SU-DHL-6 (cell line): ENCODE data around the gene MAML1.
"Not testable (repeated sequence)": the region's sequence is repeated elsewhere in the genome, so short reads cannot be mapped to it uniquely, and the experiment has no call there.

Experiments used
- H2AFZ ChIP-seq: fragments of 200-600 bp; sonication (generic); 2 replicates; pipeline ENCODE4 v1.6.1; 2014; ENCODE audit warnings: low read depth, mild to moderate bottlenecking, moderate library complexity, mixed read lengths, antibody characterized with exemption, low read length; ENCODE audit not compliant: severe bottlenecking
- H3F3A ChIP-seq: fragments of 200-600 bp; shearing (Covaris generic); 2 replicates; pipeline ENCODE4 v1.6.0; 2016; ENCODE audit warnings: antibody characterized with exemption, mild to moderate bottlenecking; ENCODE audit not compliant: insufficient read depth
- H3K27ac ChIP-seq: fragments of 200-600 bp; sonication (generic); 2 replicates; pipeline ENCODE4 v1.5.1; 2016; ENCODE audit warnings: low read depth, mild to moderate bottlenecking, low read length, moderate library complexity, mixed read lengths
- H3K27me3 ChIP-seq: fragments of 200-600 bp; sonication (generic), shearing (Covaris generic); 2 replicates; pipeline ENCODE4 v1.6.0; 2014; ENCODE audit warnings: mild to moderate bottlenecking, low read length
- H3K36me3 ChIP-seq: fragments of 200-600 bp; sonication (generic); 2 replicates; pipeline ENCODE4 v1.6.1; 2014; ENCODE audit warnings: mild to moderate bottlenecking, low read length, mixed read lengths
- H3K4me2 ChIP-seq: fragments of 300-600, 200-600 bp; shearing (Covaris generic), sonication (generic); 2 replicates; pipeline ENCODE4 v1.6.0; 2014; ENCODE audit warnings: low read length, low read depth, mild to moderate bottlenecking; ENCODE audit not compliant: poor library complexity, severe bottlenecking
- H3K4me3 ChIP-seq: fragments of 200-600 bp; sonication (generic); 2 replicates; pipeline ENCODE4 v1.5.1; 2014; ENCODE audit warnings: antibody characterized with exemption, low read length, mild to moderate bottlenecking, mixed read lengths; ENCODE audit not compliant: insufficient read depth, poor library complexity, severe bottlenecking
- H3K79me2 ChIP-seq: fragments of 200-600 bp; sonication (generic); 2 replicates; pipeline ENCODE4 v1.6.1; 2014; ENCODE audit warnings: mild to moderate bottlenecking, low read length, moderate library complexity; ENCODE audit not compliant: insufficient read depth
- H3K9ac ChIP-seq: fragments of 200-600 bp; sonication (generic); 2 replicates; pipeline ENCODE4 v1.7.0; 2014; ENCODE audit warnings: mild to moderate bottlenecking, low read length
- H3K9me2 ChIP-seq: fragments of 200-600 bp; sonication (generic); replicated peaks from 2 replicates; pipeline ENCODE4 v1.6.1; 2014; ENCODE audit warnings: low read length; ENCODE audit not compliant: insufficient read depth
- H3K9me3 ChIP-seq: fragments of 200-600 bp; sonication (generic); 2 replicates; pipeline ENCODE4 v1.6.1; 2014; ENCODE audit warnings: low read length, mixed read lengths; ENCODE audit not compliant: insufficient read depth
- H4K20me1 ChIP-seq: fragments of 200-600 bp; sonication (generic); 2 replicates; pipeline ENCODE4 v1.6.1; 2014; ENCODE audit warnings: low read depth, mild to moderate bottlenecking, antibody characterized with exemption, low read length, moderate library complexity, mixed read lengths
- CTCF ChIP-seq: fragments of 200-600 bp; sonication (generic); IDR thresholded peaks from one replicate; pipeline ENCODE4 v1.5.1; 2017; ENCODE audit warnings: antibody characterized with exemption, mild to moderate bottlenecking, low read length, moderate library complexity; ENCODE audit not compliant: insufficient read depth, poor library complexity, severe bottlenecking
- EZH2phosphoT487 ChIP-seq: fragments of 200-600 bp; sonication (generic), shearing (Covaris generic); conservative IDR thresholded peaks from 2 replicates; pipeline ENCODE4 v1.6.1; 2018; ENCODE audit warnings: mild to moderate bottlenecking, antibody characterized with exemption, low read length, moderate library complexity, mixed read lengths

Gene MAML1

GRCh38 chr5:179786861-179787260 lies 54.2 kb downstream of the MAML1 start:
- Histone ChIP-seq H3K9me3 (no peaks in the 10 kb centered on the region), H3K9me2 (no peaks in the 10 kb centered on the region), H3K9ac (no peak overlapping the region), H3K79me2 (no peaks in the 10 kb centered on the region), H3K27ac (no peak overlapping the region), H3K36me3 (no peaks in the 10 kb centered on the region), H3F3A (no peaks in the 10 kb centered on the region), H2AFZ (no peak overlapping the region), H3K4me3 (no peak overlapping the region), H4K20me1 (no peaks in the 10 kb centered on the region), H3K27me3 (no peaks in the 10 kb centered on the region), H3K4me2 (no peak overlapping the region)
- no peak for TF ChIP-seq EZH2phosphoT487
- no peak for TF ChIP-seq CTCF

- Histone ChIP-seq H3K27ac (no peak overlapping the region), H3K79me2 (no peaks in the 10 kb centered on the region), H3K9ac (no peak overlapping the region), H3K9me3 (no peaks in the 10 kb centered on the region), H3K27me3 (no peaks in the 10 kb centered on the region), H2AFZ (no peak overlapping the region), H4K20me1 (no peaks in the 10 kb centered on the region), H3K9me2 (no peaks in the 10 kb centered on the region), H3F3A (no peaks in the 10 kb centered on the region), H3K36me3 (no peaks in the 10 kb centered on the region), H3K4me3 (no peak overlapping the region), H3K4me2 (no peak overlapping the region)
- no peak for TF ChIP-seq EZH2phosphoT487
- TF ChIP-seq CTCF, result no peak
Measured at GRCh38 chr5:179788193-179788854, 55.7 kb downstream of the MAML1 start.

GRCh38 chr5:179789278-179789677 lies 56.7 kb downstream of the MAML1 start:
- H3F3A ChIP-seq, H3K36me3 ChIP-seq, H3K4me2 ChIP-seq, H3K79me2 ChIP-seq, H2AFZ ChIP-seq, H3K4me3 ChIP-seq, H3K9ac ChIP-seq, H4K20me1 ChIP-seq, H3K9me3 ChIP-seq, H3K9me2 ChIP-seq, H3K27me3 ChIP-seq, H3K27ac ChIP-seq: not testable (repeated sequence)

- TF ChIP-seq EZH2phosphoT487, result no peak
- no peak for TF ChIP-seq CTCF
Measured at GRCh38 chr5:179791881-179792611, 59.4 kb downstream of the MAML1 start.

More at GRCh38 chr5:179791881-179792611, 59.4 kb downstream of the MAML1 start:
- no peak overlapping the region for H2AFZ ChIP-seq
- no peaks in the 10 kb centered on the region for H3F3A ChIP-seq
- H3K9me3 ChIP-seq, result no peaks in the 10 kb centered on the region
- H3K4me3 ChIP-seq, result no peak overlapping the region
- H3K27me3 ChIP-seq, result no peaks in the 10 kb centered on the region
- H3K9me2 ChIP-seq, result no peaks in the 10 kb centered on the region
- no peaks in the 10 kb centered on the region for H3K79me2 ChIP-seq
- no peaks in the 10 kb centered on the region for H3K36me3 ChIP-seq
- no peak overlapping the region for H3K9ac ChIP-seq
- H4K20me1 ChIP-seq, result no peaks in the 10 kb centered on the region
- H3K27ac ChIP-seq, result no peak overlapping the region
- no peak overlapping the region for H3K4me2 ChIP-seq
